HCT116 (cell line): ENCODE data around the gene RAD21L1.

Source experiments
- EZH2 ChIP-seq: fragments of 200-600 bp; sonication (generic); IDR thresholded peaks from 2 replicates; pipeline ENCODE4 v1.6.1; 2017; ENCODE audit warnings: antibody characterized with exemption, mixed run types
- POLR2A ChIP-seq: IDR thresholded peaks from 2 replicates; pipeline ENCODE4 v1.7.0; 2011; ENCODE audit warnings: borderline replicate concordance; ENCODE audit not compliant: insufficient read depth, insufficient read length; ENCODE audit errors: extremely low read depth
- POLR2AphosphoS5 ChIP-seq: IDR thresholded peaks from 2 replicates; pipeline ENCODE4 v1.6.1; 2011; ENCODE audit warnings: mild to moderate bottlenecking, low read depth, low read length, moderate library complexity
- SRF ChIP-seq: IDR thresholded peaks from 2 replicates; pipeline ENCODE4 v1.6.1; 2012; ENCODE audit warnings: low read depth
- ZNF274 ChIP-seq: fragments of 200-500 bp; sonication (Bioruptor generic); IDR thresholded peaks from 2 replicates; pipeline ENCODE4 v1.6.1; 2014; ENCODE audit warnings: mild to moderate bottlenecking, low read depth, low read length, inconsistent platforms
- TF ChIP-seq, protein P1 (sequence below), 3 experiments: fragments of 200-600 bp in 1 of 3; sonication (generic) in 1 of 3; IDR thresholded peaks in 2 of 3; conservative IDR thresholded peaks in 1 of 3; 2 replicates each; pipeline ENCODE4 v1.5.1; 2012 to 2017; ENCODE audit warnings: low read depth in 2 of 3, low read length in 2 of 3, antibody characterized with exemption in 1 of 3, borderline replicate concordance in 1 of 3, control low read depth in 1 of 3, mild to moderate bottlenecking in 1 of 3, mixed read lengths in 1 of 3, mixed run types in 1 of 3, moderate library complexity in 1 of 3; ENCODE audit not compliant: insufficient read depth in 1 of 3
- TF ChIP-seq, protein P2 (sequence below): IDR thresholded peaks from 2 replicates; pipeline ENCODE4 v1.6.1; 2011; ENCODE audit warnings: mild to moderate bottlenecking, low read length, moderate library complexity; ENCODE audit not compliant: insufficient replicate concordance; ENCODE audit errors: extremely low read depth
- TF ChIP-seq, protein P3 (sequence below): IDR thresholded peaks from 2 replicates; pipeline ENCODE4 v1.6.1; 2012; ENCODE audit warnings: low read depth
- TF ChIP-seq, protein P4 (sequence below): IDR thresholded peaks from 2 replicates; pipeline ENCODE4 v1.6.1; 2012

DNA sequence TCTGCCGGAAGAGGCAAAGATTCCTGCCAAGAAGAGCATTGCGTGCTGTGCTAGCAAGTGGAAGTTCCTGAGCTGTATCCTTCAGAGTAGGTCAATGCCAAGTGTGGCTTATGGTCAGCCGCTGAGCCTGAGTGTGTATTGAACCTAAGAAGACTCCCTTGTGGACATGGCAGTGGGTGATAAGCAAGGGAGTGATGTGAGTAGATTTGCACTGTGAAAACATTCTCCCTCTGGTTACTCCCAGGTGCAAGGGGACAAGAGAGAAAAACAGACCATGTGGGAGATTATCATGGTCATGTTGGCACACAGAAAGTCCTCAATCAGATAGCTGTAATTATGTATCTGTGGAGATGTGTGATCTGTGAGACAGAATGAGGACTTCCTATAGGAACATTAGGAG lies 35.0 kb upstream of the RAD21L1 start:
- TF ChIP-seq EZH2: no peak
- TF ChIP-seq, protein P1, sequence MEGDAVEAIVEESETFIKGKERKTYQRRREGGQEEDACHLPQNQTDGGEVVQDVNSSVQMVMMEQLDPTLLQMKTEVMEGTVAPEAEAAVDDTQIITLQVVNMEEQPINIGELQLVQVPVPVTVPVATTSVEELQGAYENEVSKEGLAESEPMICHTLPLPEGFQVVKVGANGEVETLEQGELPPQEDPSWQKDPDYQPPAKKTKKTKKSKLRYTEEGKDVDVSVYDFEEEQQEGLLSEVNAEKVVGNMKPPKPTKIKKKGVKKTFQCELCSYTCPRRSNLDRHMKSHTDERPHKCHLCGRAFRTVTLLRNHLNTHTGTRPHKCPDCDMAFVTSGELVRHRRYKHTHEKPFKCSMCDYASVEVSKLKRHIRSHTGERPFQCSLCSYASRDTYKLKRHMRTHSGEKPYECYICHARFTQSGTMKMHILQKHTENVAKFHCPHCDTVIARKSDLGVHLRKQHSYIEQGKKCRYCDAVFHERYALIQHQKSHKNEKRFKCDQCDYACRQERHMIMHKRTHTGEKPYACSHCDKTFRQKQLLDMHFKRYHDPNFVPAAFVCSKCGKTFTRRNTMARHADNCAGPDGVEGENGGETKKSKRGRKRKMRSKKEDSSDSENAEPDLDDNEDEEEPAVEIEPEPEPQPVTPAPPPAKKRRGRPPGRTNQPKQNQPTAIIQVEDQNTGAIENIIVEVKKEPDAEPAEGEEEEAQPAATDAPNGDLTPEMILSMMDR (IDR thresholded peaks at IDR 0.05 in 2 of 3, conservative IDR thresholded peaks at IDR 0.05 in 1 of 3; ENCODE audit: borderline replicate concordance in 1 of 3, insufficient read depth in 1 of 3, low read depth in 2 of 3, low read length in 2 of 3): no peak
- TF ChIP-seq, protein P2, sequence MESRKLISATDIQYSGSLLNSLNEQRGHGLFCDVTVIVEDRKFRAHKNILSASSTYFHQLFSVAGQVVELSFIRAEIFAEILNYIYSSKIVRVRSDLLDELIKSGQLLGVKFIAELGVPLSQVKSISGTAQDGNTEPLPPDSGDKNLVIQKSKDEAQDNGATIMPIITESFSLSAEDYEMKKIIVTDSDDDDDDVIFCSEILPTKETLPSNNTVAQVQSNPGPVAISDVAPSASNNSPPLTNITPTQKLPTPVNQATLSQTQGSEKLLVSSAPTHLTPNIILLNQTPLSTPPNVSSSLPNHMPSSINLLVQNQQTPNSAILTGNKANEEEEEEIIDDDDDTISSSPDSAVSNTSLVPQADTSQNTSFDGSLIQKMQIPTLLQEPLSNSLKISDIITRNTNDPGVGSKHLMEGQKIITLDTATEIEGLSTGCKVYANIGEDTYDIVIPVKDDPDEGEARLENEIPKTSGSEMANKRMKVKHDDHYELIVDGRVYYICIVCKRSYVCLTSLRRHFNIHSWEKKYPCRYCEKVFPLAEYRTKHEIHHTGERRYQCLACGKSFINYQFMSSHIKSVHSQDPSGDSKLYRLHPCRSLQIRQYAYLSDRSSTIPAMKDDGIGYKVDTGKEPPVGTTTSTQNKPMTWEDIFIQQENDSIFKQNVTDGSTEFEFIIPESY: no peak
- TF ChIP-seq, protein P3, sequence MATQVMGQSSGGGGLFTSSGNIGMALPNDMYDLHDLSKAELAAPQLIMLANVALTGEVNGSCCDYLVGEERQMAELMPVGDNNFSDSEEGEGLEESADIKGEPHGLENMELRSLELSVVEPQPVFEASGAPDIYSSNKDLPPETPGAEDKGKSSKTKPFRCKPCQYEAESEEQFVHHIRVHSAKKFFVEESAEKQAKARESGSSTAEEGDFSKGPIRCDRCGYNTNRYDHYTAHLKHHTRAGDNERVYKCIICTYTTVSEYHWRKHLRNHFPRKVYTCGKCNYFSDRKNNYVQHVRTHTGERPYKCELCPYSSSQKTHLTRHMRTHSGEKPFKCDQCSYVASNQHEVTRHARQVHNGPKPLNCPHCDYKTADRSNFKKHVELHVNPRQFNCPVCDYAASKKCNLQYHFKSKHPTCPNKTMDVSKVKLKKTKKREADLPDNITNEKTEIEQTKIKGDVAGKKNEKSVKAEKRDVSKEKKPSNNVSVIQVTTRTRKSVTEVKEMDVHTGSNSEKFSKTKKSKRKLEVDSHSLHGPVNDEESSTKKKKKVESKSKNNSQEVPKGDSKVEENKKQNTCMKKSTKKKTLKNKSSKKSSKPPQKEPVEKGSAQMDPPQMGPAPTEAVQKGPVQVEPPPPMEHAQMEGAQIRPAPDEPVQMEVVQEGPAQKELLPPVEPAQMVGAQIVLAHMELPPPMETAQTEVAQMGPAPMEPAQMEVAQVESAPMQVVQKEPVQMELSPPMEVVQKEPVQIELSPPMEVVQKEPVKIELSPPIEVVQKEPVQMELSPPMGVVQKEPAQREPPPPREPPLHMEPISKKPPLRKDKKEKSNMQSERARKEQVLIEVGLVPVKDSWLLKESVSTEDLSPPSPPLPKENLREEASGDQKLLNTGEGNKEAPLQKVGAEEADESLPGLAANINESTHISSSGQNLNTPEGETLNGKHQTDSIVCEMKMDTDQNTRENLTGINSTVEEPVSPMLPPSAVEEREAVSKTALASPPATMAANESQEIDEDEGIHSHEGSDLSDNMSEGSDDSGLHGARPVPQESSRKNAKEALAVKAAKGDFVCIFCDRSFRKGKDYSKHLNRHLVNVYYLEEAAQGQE: no peak
- no peak for TF ChIP-seq POLR2A
- TF ChIP-seq, protein P4, sequence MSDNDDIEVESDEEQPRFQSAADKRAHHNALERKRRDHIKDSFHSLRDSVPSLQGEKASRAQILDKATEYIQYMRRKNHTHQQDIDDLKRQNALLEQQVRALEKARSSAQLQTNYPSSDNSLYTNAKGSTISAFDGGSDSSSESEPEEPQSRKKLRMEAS: no peak
- no peak for TF ChIP-seq POLR2AphosphoS5
- no peak for TF ChIP-seq SRF
- no peak for TF ChIP-seq ZNF274
